Endothelial cell of umbilical vein (primary cell): ENCODE data around the gene ACBD3. TPM values are rescaled to one million over a fixed set of nuclear protein-coding genes. Genes with fewer than 3 reads are reported as not detected.

Experiments used
- BruUV-seq: library from RNA; stranded (reverse); fragments of 400-500 nt; replicated peaks from 2 replicates; lab custom pipeline; 2021; lab: Mats Ljungman, UMichigan
- CTCF ChIA-PET: fragments of 300-600, 350-600 bp; sonication (Branson Sonifier 250); formaldehyde crosslinking; loops from one replicate; lab custom pipeline; 2021; ENCODE audit warnings: antibody characterized with exemption, inconsistent platforms; lab: Charles Lee
- POLR2A ChIA-PET: fragments of 300-600, 350-600 bp; sonication (Branson Sonifier 250); formaldehyde crosslinking; loops from one replicate; lab custom pipeline; 2021; ENCODE audit warnings: antibody characterized with exemption, inconsistent platforms; lab: Charles Lee
- DNase-seq: peaks from one replicate; pipeline ENCODE4 v3.0.0-alpha.2; 2011; ENCODE audit warnings: low read depth, low spot score
- FAIRE-seq: peaks from 2 replicates; lab custom pipeline; 2011; peaks lifted over from hg19 to GRCh38; lab: Jason Lieb, UNC
- H2AFZ ChIP-seq: 2 replicates; pipeline ENCODE4 v1.6.0; 2012; ENCODE audit warnings: low read depth, low read length, control low read depth, inconsistent platforms
- H3K27ac ChIP-seq: 2 replicates; pipeline ENCODE4 v1.5.1; 2011; ENCODE audit warnings: low read depth, mild to moderate bottlenecking, control low read depth, low read length, moderate library complexity; ENCODE audit not compliant: insufficient read depth
- H3K27me3 ChIP-seq, 2 experiments: 2 replicates each; pipeline versions ENCODE4 v1.6.0 to v1.6.1; 2011; ENCODE audit warnings: low read length in 2 of 2, mixed read lengths in 1 of 2; ENCODE audit not compliant: control insufficient read depth in 2 of 2, insufficient read depth in 2 of 2
- H3K36me3 ChIP-seq, 2 experiments: 2 replicates in 1 of 2; 3 replicates in 1 of 2; pipeline ENCODE4 v1.5.1; 2011; ENCODE audit warnings: low read length in 2 of 2, mild to moderate bottlenecking in 1 of 2, moderate library complexity in 1 of 2; ENCODE audit not compliant: control insufficient read depth in 2 of 2, insufficient read depth in 2 of 2; ENCODE audit errors: extremely low read depth in 1 of 2
- H3K4me1 ChIP-seq: 3 replicates; pipeline ENCODE4 v1.5.1; 2011; ENCODE audit warnings: mild to moderate bottlenecking, low read length; ENCODE audit not compliant: control insufficient read depth, insufficient read depth; ENCODE audit errors: extremely low read depth
- H3K4me2 ChIP-seq: 2 replicates; pipeline ENCODE4 v1.6.1; 2011; ENCODE audit warnings: low read length, control low read depth, mixed read lengths; ENCODE audit not compliant: insufficient read depth
- H3K4me3 ChIP-seq, 3 experiments: fragments of 200-600 bp in 1 of 3; sonication (generic), shearing (Covaris generic) in 1 of 3; replicated peaks in 1 of 3; 2 replicates each; pipeline ENCODE4 v1.5.1; 2011 to 2016; ENCODE audit warnings: control low read depth in 3 of 3, low read length in 3 of 3, mild to moderate bottlenecking in 2 of 3, inconsistent platforms in 1 of 3, low read depth in 1 of 3, moderate library complexity in 1 of 3; ENCODE audit not compliant: insufficient read depth in 1 of 3
- H3K79me2 ChIP-seq: 2 replicates; pipeline ENCODE4 v1.6.0; 2012; ENCODE audit warnings: low read length, inconsistent platforms; ENCODE audit not compliant: control insufficient read depth, insufficient read depth
- H3K9ac ChIP-seq: replicated peaks from 2 replicates; pipeline ENCODE3; 2011; ENCODE audit warnings: low read length, control low read depth; ENCODE audit not compliant: insufficient read depth; ENCODE audit errors: extremely low read depth
- H3K9me1 ChIP-seq: replicated peaks from 3 replicates; pipeline ENCODE4 v1.6.0; 2011; ENCODE audit warnings: mild to moderate bottlenecking, low read length; ENCODE audit not compliant: control insufficient read depth, insufficient read depth; ENCODE audit errors: extremely low read depth
- H3K9me3 ChIP-seq: replicated peaks from 2 replicates; pipeline ENCODE4 v1.5.1; 2012; ENCODE audit warnings: low read length, inconsistent platforms; ENCODE audit not compliant: control insufficient read depth, insufficient read depth
- H4K20me1 ChIP-seq: replicated peaks from 2 replicates; pipeline ENCODE3; 2011; ENCODE audit warnings: mild to moderate bottlenecking, low read length; ENCODE audit not compliant: control insufficient read depth, insufficient read depth; ENCODE audit errors: extremely low read depth
- CTCF ChIP-seq, 2 donors: IDR thresholded peaks; 1 replicate in 1 of 2; 2 replicates in 1 of 2; pipeline ENCODE4 v1.5.1; 2011; ENCODE audit warnings: low read length in 2 of 2, mild to moderate bottlenecking in 2 of 2, moderate library complexity in 2 of 2, control low read depth in 1 of 2, inconsistent platforms in 1 of 2, low read depth in 1 of 2; ENCODE audit not compliant: insufficient read depth in 1 of 2; ENCODE audit errors: extremely low read depth in 1 of 2
- EZH2 ChIP-seq: IDR thresholded peaks from 2 replicates; pipeline ENCODE4 v1.6.1; 2012; ENCODE audit warnings: borderline replicate concordance, low read depth, mild to moderate bottlenecking, moderate library complexity, low read length, inconsistent platforms; ENCODE audit not compliant: severe bottlenecking
- FOS ChIP-seq: IDR thresholded peaks from 2 replicates; pipeline ENCODE4 v1.6.1; 2011; ENCODE audit warnings: mild to moderate bottlenecking, low read length, moderate library complexity, borderline replicate concordance; ENCODE audit not compliant: insufficient read depth
- GATA2 ChIP-seq: IDR thresholded peaks from 2 replicates; pipeline ENCODE4 v1.7.0; 2011; ENCODE audit warnings: low read depth, mild to moderate bottlenecking, moderate library complexity, mixed read lengths, low read length; ENCODE audit not compliant: insufficient read length, insufficient read depth
- JUN ChIP-seq: IDR thresholded peaks from 2 replicates; pipeline ENCODE4 v1.6.1; 2011; ENCODE audit warnings: borderline replicate concordance, low read depth; ENCODE audit not compliant: insufficient read length, insufficient read depth
- MAX ChIP-seq: IDR thresholded peaks from 2 replicates; pipeline ENCODE4 v1.6.1; 2011; ENCODE audit not compliant: insufficient read depth, insufficient read length
- MYC ChIP-seq: IDR thresholded peaks from one replicate; pipeline ENCODE4 v1.6.1; 2011; ENCODE audit warnings: mild to moderate bottlenecking, low read depth, low read length
- POLR2A ChIP-seq: IDR thresholded peaks from 2 replicates; pipeline ENCODE4 v1.6.1; 2012; ENCODE audit warnings: low read depth, mild to moderate bottlenecking, control low read depth, low read length
- POLR2AphosphoS5 ChIP-seq: IDR thresholded peaks from 2 replicates; pipeline ENCODE4 v1.6.1; 2012; ENCODE audit warnings: low read depth, mild to moderate bottlenecking, control low read depth, low read length, moderate library complexity; ENCODE audit not compliant: insufficient read depth
- dilution Hi-C: fragments of 300-500 bp; cut with MboI; formaldehyde crosslinking; loops from one replicate; pipeline ENCODE4 v1.15.0; 2019; ENCODE audit warnings: low sequenced_read_pairs; ENCODE audit not compliant: extremely low pct_ligation_motif_present
- intact Hi-C: fragments of 100-400 bp; cut with micrococcal nuclease; formaldehyde crosslinking; loops from one replicate; pipeline ENCODE4 v1.10.0; 2022
- polyA plus RNA-seq, 4 experiments: library from polyadenylated mRNA; depleted of rRNA in 3 of 4; stranded (reverse) in 3 of 4; unstranded in 1 of 4; fragments of >200 nt; gene quantifications; 2 replicates each; pipeline versions ENCODE4 v1.2.1 to v1.2.3, GENCODE V29; 2011 to 2012; ENCODE audit warnings: missing spikeins in 1 of 4
- small RNA-seq: library from RNA; depleted of rRNA; stranded (forward); fragments of <200 nt; gene quantifications from one replicate; pipeline ENCODE3, GENCODE V24; 2012; ENCODE audit warnings: low replicate concordance, low read depth; ENCODE audit not compliant: insufficient read depth, insufficient read length
- total RNA-seq: library from RNA; stranded (reverse); gene quantifications from 2 replicates; pipeline ENCODE4 v1.2.3, GENCODE V29; 2021

Gene ACBD3
- total and polyA plus RNA-seq, 2 donors (not counting 3 experiments of a cell fraction or from before 2014, with no cell fraction given) = 12.3 to 36.4 TPM

GRCh38 chr1:226095286-226095685 lies 91.3 kb downstream of the ACBD3 start:
- H3K9ac ChIP-seq = no peak overlapping the region
- peaks cover 8 to 10% of the 10 kb centered on the region in 2 experiments for H3K27me3 ChIP-seq
- intact Hi-C loops = no loop called here
- no peak for TF ChIP-seq FOS
- TF ChIP-seq GATA2 = no peak
- TF ChIP-seq EZH2 = no peak
- no peak for TF ChIP-seq POLR2A
- TF ChIP-seq JUN = no peak
- no peak for TF ChIP-seq CTCF (IDR thresholded peaks at IDR 0.05; ENCODE audit: extremely low read depth in 1 of 2, insufficient read depth in 1 of 2, low read depth in 1 of 2, low read length in 2 of 2)
- TF ChIP-seq MYC = no peak
- TF ChIP-seq POLR2AphosphoS5 = no peak
- no peak for TF ChIP-seq MAX
- H3K4me2 ChIP-seq = no peak overlapping the region
- H3K9me1 ChIP-seq = no peaks in the 10 kb centered on the region
- H3K79me2 ChIP-seq = no peaks in the 10 kb centered on the region
- H3K36me3 ChIP-seq = no peaks in the 10 kb centered on the region
- ChIA-PET CTCF (interaction anchor here (0.9 to 7.5 kb wide), 4 partner anchors 12 to 30 kb away, joined by 4 to 43 read pairs (median 12); no protein-coding TSS in a partner anchor), POLR2A (interaction anchor here (0.5 kb wide), 1 partner anchor 83 kb away, joined by 4 read pairs; no protein-coding TSS in a partner anchor)
- peaks cover 3% of the 10 kb centered on the region for H3K4me1 ChIP-seq
- no peak overlapping the region for H2AFZ ChIP-seq
- no peak for DNase-seq
- BruUV-seq = no TSS peak
- dilution Hi-C loops = no loop called here
- no peaks in the 10 kb centered on the region for H4K20me1 ChIP-seq
- no peak overlapping the region for H3K4me3 ChIP-seq
- no peak for FAIRE-seq
- H3K27ac ChIP-seq = no peak overlapping the region
- H3K9me3 ChIP-seq = no peaks in the 10 kb centered on the region

Small RNAs within 50 kb of the gene (small RNA-seq; reads per million reads assigned to genes)
- not detected for gene AL512343.1

Other genes with a start within 250 kb of the ACBD3 start
- not detected in 2 replicates for gene LEFTY2, start 245.5 kb downstream of the ACBD3 start, total RNA-seq
- gene LEFTY2, start 245.5 kb downstream of the ACBD3 start, polyA plus RNA-seq = 0.03 and 0.06 TPM in 2 replicates
- 15.9 and 16.1 TPM in 2 replicates for gene SDE2, start 187.4 kb downstream of the ACBD3 start, total RNA-seq
- 8.3 and 11.9 TPM in 2 replicates for gene SDE2, start 187.4 kb downstream of the ACBD3 start, polyA plus RNA-seq
- 448 and 477 TPM in 2 replicates for gene H3-3A, start 124.0 kb downstream of the ACBD3 start, total RNA-seq
- gene H3-3A, start 124.0 kb downstream of the ACBD3 start, polyA plus RNA-seq = 387 and 426 TPM in 2 replicates
- gene MIXL1, start 36.9 kb upstream of the ACBD3 start, total RNA-seq = 1.2 TPM in 2 replicates
- gene MIXL1, start 36.9 kb upstream of the ACBD3 start, polyA plus RNA-seq = 0.58 and 0.75 TPM in 2 replicates
- gene LIN9, start 122.4 kb upstream of the ACBD3 start, total RNA-seq = 7.6 and 9.4 TPM in 2 replicates
- gene LIN9, start 122.4 kb upstream of the ACBD3 start, polyA plus RNA-seq = 2.0 and 2.5 TPM in 2 replicates
- gene PARP1, start 221.4 kb upstream of the ACBD3 start, total RNA-seq = 133 and 136 TPM in 2 replicates
- 153 and 160 TPM in 2 replicates for gene PARP1, start 221.4 kb upstream of the ACBD3 start, polyA plus RNA-seq